ENCODE measurements around the gene JARID2.

The JARID2 gene

DNA sequence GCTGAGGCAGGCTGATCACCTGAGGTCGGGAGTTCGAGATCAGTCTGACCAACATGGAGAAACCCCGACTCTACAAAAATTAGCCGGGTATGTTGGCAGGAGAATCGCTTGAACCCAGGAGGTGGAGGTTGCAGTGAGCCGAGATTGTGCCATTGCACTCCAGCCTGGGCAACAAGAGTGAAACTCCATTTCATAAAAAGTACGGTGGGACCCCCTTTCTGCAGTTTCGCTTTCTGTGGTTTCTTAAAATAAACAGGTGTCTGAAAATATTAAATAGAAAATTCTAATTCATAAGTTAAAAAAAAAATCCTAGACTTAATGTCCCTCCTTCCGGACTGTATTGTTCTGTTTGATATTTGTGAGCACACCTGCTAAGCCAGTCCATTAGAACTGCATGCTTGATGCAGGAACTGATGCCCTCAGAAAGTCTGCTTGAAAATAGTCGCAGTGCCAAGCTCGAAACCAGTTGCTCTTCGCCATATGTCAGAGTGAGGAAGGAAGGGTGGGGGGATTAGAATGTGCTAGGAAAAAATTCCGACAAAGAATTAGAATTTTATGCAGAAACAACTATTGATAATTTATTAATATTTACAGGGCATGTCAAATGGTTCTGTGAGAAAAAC lies 85.9 kb downstream of the JARID2 start:
- no peak for DNase-seq (ENCODE audit: low read depth in 1 of 2, low spot score in 1 of 2)

DNA sequence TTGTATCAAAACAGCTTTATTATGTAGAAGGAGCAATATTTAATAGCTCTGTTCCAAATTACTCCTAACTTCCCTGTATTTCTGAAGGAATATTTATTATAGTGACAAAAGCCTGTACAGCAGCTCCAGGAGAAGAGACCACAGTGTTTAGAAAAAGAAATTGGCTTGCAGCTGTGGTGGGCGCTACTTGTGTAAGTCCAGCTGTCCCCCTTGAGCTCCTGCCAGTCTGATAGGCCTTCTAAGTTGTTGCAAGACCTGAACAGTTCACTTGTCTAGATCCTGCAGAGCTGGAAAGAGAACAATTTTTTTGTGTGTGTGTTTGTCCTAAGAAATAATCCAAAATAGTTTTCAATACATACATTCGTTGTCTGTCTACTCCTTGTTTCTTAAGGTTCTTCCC lies 86.6 kb downstream of the JARID2 start:
- no peak for DNase-seq (ENCODE audit: low read depth in 1 of 2, low spot score in 1 of 2)

DNA sequence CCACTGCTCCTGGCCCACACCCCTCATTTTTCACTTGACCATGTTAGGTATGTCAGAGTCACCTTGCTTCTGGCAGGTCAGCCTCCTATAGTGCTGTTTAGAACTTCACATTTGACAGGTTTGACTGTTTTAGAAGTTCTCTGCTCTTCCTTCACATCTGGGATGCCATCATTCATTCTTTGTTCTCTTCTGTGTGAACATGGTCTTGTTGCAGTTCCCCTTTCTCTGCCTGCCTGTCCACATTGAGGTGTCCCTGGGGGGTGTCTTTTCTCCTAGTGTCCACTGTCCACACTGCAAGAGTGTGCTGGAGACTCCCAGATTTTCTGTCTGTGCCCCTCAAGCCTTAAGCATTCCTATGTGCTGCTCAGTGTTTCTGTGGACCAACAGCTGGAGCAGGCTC lies 89.5 kb downstream of the JARID2 start:
- no peak for DNase-seq (ENCODE audit: low read depth in 1 of 2, low spot score in 1 of 2)

DNA sequence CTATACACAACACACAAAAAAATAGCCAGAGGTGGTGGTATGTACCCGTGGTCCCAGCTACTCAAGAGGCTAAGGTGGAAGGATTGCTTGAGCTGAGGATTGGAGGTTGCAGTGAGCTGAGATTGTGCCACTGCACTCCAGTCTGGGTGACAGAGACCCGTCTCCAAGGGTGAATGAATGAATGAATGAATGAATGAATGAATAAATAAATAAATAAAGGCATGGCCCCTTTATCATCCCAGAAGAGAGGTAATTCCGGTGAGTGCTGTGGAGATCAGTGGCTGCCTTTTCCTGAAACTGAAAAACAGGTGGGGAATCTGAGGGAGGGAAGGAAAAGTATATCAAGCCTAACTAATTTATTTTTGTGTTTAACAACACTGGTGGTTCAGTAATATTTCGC lies 90.0 kb downstream of the JARID2 start:
- DNase-seq (ENCODE audit: low read depth in 1 of 2, low spot score in 1 of 2), result no peak

DNA sequence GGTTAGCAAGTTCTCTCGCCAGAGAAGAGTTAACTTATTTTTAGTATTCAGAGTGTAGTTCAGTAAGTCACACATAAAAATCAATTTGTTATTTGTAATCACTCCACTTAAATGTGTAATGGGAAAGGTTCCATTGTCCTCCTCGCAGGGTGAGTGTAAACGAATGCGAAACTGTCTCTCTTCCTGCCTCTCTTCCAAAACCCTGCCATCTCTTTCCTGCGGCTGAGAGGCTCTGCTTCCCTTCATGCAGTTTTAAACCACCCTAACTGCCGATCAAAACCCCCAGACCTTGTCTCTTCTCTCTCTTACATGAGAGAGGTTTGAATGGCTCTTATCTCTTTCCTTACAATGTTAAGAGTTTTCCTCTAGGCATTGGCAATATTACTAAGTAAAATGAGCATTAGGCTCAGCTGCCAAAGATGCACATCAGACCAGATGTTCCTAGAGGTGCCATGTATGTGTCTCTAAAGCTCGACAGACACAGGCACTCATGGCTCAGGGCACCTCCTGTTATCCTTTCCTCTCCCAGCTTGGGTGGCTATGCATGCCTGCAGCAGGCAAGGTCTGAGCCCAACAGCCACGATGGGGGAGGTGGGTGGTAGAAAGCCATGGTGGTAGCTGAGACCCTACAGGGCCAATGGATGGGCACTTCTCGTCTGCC lies 91.2 kb downstream of the JARID2 start:
- no peak for DNase-seq (ENCODE audit: low read depth in 1 of 2, low spot score in 1 of 2)

GRCh38 chr6:15337582-15337981 lies 91.7 kb downstream of the JARID2 start:
- no peak for DNase-seq (ENCODE audit: low read depth in 1 of 2, low spot score in 1 of 2)

DNA sequence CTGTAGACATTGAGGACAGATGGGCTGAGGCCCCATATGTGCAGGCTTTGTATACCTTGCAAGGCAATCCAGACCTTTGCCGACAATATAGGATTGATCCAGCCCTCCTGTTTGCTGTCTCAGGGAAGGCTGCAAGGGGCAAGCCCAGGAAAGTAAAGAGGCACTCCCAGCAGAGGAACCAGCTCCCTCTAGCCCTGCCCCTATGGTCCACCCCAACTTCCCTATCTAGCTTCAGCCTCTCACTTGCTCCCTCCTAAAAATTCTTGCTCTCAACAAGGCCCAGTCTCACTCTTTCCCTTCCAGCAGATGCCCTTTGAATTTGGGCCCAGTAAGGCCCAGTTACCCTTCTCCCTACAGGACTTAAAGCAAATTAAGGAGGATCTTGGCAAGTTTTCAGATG lies 92.6 kb downstream of the JARID2 start:
- no peak for DNase-seq (ENCODE audit: low read depth in 1 of 2, low spot score in 1 of 2)

DNA sequence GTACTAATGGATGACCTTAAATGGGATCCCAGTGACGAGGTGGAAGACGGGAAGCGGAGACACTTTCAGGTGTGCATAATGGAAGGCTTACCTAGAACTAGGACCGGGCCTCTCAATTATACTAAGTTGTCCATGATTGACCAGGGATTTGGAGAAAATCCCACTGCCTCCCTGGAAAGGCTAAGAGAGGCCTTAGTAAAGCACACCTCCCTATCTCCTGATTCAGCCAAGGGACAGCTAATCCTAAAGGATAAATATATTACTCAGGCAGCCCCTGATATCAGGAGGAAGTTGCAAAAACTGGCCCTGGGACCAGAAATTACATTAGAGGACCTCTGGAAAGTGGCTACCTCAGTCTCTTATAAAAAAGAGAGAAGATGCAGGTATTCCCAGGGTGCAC lies 93.2 kb downstream of the JARID2 start:
- DNase-seq (ENCODE audit: low read depth in 1 of 2, low spot score in 1 of 2), result no peak

DNA sequence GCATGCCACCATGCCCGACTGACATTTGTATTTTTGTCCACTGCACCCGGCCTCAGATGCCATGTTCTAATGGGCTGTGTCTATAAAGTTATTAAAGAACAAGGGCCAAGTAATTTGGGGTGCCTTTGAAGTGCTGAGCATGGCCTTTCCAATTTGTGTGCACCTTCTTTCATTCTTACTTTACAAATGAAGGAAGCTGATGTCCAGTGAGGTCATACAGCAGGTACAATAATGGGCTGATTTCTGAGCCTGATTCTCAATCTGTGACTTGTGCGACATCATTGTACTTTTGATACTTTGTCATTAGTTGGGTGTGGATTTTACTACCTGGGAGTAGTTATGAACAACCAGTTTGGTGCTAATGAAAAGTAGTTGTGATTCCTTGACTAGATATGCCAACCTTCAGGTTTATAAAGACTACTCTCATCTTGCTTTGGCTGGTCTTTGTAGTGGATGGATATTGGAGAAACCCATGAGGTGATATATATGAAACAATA lies 94.3 kb downstream of the JARID2 start:
- DNase-seq (ENCODE audit: low read depth in 1 of 2, low spot score in 1 of 2), result no peak

GRCh38 chr6:15340775-15341174 lies 94.9 kb downstream of the JARID2 start:
- no peak for DNase-seq (ENCODE audit: low read depth in 1 of 2, low spot score in 1 of 2)

DNA sequence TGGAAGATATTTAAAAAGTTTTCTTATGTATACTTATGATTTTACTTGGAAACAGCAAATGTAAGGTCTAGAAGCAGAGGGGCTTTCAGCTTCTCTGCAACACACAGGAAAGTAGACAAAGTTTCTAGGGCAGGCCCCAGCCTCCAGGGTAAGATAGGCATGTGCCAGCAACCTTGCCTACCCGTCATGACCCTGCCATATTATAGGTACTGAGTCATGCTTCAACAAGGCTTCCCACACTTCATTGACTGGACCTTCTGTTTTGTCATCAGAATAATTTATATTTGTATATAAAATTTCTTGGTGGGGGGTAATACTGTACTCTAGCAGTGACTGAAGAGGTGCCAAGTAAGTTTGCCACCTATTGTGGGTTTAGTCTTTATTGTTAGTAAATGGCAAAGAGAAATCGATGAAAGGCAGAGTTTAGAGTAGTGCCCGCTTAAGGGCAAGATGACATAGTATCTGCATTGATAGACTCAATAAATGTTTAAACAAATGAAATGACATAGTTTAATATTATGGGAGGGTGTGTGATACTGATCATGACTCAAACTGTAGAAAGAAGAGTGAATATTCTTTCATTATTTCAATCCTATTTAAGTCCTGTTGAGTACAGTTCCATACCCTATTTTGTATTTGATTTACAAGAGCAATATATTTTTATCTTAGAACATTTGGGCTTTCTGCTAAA lies 95.6 kb downstream of the JARID2 start:
- DNase-seq (ENCODE audit: low read depth in 1 of 2, low spot score in 1 of 2), result no peak

DNA sequence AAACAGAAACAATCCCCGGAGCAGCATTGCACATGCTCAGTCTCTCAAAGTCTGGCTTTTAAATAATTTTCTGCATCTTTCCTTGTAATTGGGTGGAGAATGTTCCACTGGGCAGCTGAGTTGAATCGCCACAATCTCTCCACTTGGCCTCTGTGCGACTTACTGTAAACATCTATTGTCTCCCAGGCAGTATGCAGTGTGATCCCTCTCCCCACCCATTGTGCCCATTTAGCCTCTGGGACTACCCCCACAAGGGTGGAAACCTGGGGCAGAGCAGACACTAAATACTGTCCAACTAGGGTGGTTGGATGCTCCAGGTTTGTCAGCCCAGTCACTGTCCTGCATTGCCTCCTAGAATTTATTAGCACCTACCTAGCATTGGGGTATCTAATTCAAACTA lies 96.2 kb downstream of the JARID2 start:
- no peak for DNase-seq (ENCODE audit: low read depth in 1 of 2, low spot score in 1 of 2)

DNA sequence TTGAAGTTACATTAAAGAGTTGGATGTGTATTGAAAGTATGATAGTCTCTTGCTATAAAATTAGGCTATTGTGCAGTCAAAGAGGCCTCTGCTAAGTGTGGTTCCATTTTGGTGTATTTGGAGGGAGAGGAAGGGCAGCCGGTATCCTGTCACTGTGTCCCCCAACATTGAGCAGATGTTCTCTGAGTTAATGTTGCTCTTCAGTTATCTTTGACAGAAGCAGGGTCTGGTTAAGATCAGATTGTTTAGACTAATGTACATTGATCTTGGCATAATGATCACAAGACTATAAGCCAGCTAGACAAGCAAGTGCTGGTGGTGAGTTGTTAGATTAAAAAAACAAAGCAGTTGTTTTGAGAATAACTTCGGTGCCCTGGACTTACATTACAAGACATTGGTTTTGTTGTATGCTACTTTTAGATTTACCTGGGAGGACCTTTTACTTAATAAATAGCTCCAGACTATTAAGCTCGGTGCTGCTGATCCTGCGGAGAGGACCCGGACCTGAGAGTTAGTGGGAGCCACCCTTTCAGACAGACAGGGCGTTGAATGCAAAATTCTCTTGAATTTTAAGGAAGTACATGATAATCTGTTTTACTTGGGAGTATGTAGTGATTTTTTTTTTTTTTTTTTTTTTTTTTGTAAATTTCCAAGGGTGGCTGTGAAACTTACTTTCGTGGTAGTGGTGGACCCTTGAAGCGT lies 97.8 kb downstream of the JARID2 start:
- no peak for DNase-seq (ENCODE audit: low read depth in 1 of 2, low spot score in 1 of 2)

- DNase-seq (ENCODE audit: low read depth in 1 of 2, low spot score in 1 of 2), result no peak
Measured at GRCh38 chr6:15344192-15344519, 98.3 kb downstream of the JARID2 start.

GRCh38 chr6:15344831-15345230 lies 99.0 kb downstream of the JARID2 start:
- DNase-seq (ENCODE audit: low read depth in 1 of 2, low spot score in 1 of 2), result no peak

DNA sequence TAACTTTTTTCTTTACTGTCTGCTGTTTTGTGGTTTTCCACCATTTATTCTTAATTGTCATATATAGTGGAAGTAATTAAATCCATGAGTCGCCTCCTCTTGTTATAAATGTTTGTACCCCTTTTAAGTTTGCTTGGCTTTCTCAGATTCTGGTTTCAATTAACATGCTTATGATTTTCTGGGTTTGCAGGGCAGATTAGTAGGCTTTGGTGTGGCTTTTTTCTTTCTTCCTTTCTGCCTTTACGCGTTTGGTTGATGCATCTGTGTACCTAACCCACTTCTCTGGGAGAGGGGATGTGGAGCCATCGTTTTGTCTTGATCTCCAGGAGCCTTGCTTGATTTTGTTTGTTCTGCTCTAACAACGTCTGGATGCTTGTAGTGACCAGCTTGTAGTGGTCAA lies 100.4 kb downstream of the JARID2 start:
- no peak for DNase-seq (ENCODE audit: low read depth in 1 of 2, low spot score in 1 of 2)

GRCh38 chr6:15348528-15348927 lies 102.7 kb downstream of the JARID2 start:
- DNase-seq (ENCODE audit: low read depth in 1 of 2, low spot score in 1 of 2), result no peak

GRCh38 chr6:15349379-15349778 lies 103.5 kb downstream of the JARID2 start:
- no peak for DNase-seq (ENCODE audit: low read depth in 1 of 2, low spot score in 1 of 2)

DNA sequence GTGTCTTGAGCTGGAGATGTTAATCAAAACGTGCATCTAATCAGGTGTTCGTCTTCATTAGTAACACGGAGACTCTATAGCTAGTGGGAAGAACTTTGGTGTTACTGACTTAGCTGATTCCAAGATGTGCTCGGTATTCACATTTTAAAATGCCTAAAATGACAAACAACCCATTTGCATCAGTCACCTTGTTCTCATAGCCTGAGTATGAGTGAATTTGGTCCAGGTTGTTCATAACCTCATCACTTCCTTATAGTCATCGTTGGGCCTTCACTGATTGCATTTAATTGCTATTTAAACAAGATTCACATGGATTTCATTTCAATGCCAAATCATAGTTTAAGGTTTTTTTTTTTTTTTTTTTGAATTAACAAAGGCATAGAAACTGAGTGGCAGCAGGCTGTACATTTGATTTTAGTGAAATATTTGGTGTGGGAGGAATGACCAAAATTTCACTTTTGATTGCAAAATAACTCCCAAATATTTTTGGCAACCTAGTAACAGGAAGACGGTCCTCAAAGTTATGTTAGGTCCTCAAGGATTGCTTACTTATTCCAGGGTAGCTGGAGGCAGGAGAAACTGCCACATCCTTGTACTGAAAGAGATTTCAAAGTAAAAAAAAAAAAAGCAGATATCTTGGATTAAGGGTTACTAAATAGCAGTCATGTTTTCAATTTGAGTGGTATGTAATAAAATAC lies 104.7 kb downstream of the JARID2 start:
- DNase-seq (ENCODE audit: low read depth in 1 of 2, low spot score in 1 of 2), result no peak

GRCh38 chr6:15351631-15352030 lies 105.8 kb downstream of the JARID2 start:
- DNase-seq (ENCODE audit: low read depth in 1 of 2, low spot score in 1 of 2), result no peak

DNA sequence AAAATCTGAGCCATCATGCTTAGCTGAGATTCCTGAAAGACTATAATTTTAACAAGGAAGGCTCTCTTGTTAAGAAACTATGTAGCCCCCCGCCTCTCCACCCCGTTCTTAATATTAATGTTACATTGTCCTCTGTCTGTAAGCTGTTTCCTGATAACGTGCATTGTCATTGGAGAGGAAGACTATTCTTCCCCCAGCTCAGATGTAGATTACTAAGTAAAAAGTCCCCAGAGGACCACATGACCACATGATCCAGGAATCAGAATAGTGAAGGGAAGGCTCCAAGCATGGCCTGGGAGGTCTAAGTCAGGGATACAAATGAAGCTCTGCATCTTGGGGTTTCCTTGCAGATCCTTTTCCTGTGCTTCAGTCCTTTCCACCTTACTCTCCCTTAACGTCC lies 106.4 kb downstream of the JARID2 start:
- DNase-seq (ENCODE audit: low read depth in 1 of 2, low spot score in 1 of 2), result no peak
